Measurements from ENCODE around the gene CNTNAP5.

The CNTNAP5 gene

GRCh38 chr2:124520953-124521352, 495.9 kb downstream of the CNTNAP5 start:
- TF ChIP-seq CTCF (IDR thresholded peaks at IDR 0.05): no peak

DNA sequence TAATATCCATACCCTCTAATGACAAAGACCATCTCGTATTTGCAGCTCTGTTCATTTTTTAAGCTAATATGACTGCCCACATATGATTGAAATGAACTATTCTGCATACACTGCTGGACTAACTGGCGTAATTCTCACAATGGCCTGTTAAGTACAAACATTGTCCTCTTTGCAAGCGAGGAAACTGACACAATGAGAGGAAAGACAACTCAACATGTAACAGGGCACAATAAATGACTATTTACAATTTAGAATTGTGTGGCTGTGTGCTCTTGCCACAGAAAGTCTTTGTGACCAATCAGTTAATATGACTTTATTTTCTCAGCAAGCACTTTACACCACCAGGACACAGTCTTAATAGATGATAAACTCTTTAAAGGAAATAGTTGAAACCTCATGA, 498.0 kb downstream of the CNTNAP5 start:
- TF ChIP-seq CTCF (IDR thresholded peaks at IDR 0.05): no peak

DNA sequence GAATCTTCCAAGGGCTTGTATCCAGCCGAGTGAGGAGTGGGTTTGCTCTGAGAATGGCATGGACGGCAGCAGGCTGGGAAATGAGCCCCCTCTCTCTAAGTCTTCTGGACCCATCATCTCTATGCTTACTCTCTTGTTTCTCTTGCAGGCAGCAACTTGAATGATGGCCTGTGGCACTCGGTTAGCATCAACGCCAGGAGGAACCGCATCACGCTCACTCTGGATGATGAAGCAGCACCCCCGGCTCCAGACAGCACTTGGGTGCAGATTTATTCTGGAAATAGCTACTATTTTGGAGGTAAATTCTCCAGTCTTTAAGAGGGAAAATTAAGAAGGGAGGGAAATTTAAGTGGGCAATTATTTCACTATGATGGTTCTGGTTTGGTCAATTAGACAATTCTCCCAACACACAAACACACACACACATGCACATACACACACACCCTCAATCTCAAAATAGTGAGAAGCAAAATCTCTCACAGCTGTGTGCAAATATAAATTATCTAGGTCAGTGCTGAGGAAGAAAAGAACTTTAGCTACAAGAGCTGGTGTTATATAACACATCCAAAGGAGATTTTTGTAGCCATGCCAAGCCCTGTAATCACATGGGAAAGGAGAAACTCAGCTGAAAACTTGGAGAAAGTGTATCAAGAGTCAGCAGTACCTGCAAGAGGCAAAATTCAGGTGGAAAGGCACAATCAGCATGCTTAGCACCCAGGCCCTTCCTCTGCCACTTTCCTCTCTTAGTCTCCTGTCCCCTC, 499.2 kb downstream of the CNTNAP5 start:
- TF ChIP-seq CTCF (IDR thresholded peaks at IDR 0.05): no peak

GRCh38 chr2:124526221-124526620, 501.1 kb downstream of the CNTNAP5 start:
- no peak for TF ChIP-seq CTCF (IDR thresholded peaks at IDR 0.05)

- TF ChIP-seq CTCF (IDR thresholded peaks at IDR 0.05): no peak
These were observed 505.1 kb downstream of the CNTNAP5 start for GRCh38 chr2:124530203-124530602.

DNA sequence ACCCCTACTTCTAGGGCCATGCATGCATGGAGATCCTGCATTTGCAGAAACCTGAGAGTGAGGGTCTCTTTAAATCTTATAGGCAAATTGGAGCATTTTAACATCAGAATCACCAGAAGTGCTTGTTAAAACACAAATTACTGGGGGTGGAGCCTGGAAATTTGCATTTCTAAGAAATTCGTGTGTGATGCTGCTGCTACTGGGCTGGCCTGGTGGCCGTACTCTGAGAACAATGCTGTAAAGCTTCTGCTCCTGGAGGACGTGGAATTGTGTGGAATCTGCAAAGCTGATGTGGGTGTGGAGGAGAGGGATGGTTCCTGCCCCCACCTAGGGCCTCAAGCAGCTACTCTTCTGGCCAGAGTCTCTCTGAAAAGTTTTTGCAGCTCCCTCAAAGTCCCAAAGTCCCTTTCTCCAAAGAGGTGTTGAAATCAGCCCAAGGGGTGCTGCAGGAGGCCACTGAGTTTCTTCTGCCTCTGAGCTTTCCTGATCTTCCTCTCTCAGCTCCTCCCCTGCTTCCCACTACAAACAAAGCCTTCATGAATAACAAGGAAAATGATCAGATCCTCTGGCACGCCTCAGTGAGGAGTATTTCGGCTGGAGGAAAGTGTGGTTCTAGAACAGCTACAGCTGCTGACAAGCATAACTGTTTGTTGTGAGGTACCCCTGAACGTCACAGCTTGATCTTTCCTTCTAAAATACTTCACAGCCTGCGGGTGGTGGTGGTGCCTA, 508.3 kb downstream of the CNTNAP5 start:
- no peak for TF ChIP-seq CTCF (IDR thresholded peaks at IDR 0.05)

GRCh38 chr2:124534028-124534427, 508.9 kb downstream of the CNTNAP5 start:
- no peak for TF ChIP-seq CTCF (IDR thresholded peaks at IDR 0.05)
